ENCODE data around the gene NAT16.
"Not testable (repeated sequence)": the region's sequence is repeated elsewhere in the genome, so short reads cannot be mapped to it uniquely, and the experiment has no call there.

The NAT16 gene

DNA sequence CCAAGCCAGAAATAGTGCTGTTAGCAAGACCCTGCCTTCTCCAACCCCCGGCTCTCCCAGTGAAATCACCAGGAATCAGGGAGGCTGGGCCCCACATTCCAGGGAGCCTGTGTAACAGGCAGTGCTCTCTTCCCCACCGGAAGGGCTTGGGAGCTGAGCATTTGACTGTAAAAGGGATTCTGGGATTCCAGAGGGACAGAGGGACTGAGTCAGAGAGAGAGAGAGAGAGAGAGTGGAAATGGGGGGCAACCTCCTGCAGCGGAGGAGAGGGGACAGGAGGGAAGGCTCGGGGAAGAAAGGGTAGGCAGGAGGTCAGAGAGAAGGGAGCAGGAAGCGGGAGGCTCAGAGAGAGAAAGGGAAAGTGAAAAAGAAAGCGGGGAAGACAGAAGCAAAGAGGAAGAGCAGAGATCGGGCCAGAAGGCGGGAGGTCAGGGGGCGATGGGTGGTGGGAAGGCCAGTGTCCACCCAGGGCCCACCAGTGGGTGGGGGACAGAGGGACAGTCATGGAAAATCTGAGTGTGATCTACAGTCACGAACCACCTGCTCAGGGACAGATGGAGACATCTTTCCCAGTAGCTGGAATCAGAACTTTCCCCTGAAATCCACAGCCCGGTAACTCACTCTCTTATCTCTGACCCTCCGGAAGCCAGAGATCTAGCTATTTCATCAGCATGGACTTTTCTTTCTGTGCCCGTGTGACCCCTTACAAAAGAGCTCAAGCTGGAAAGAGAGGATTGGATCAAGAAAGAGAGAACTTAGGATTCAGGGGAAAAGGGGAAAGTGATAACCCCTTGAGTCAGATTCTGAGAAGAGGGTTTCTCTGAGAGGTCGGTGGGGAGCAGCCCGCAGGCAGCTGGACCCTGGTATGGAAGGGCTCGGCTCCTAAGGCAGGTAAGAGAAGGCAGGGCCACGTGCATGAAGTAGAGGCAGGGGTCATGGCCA, 57.8 kb downstream of the NAT16 start:
- H3K27ac ChIP-seq: no peak overlapping the region
- TF ChIP-seq ZFX (IDR thresholded peaks at IDR 0.05; ENCODE audit: borderline replicate concordance): no peak
- TF ChIP-seq, protein P1, sequence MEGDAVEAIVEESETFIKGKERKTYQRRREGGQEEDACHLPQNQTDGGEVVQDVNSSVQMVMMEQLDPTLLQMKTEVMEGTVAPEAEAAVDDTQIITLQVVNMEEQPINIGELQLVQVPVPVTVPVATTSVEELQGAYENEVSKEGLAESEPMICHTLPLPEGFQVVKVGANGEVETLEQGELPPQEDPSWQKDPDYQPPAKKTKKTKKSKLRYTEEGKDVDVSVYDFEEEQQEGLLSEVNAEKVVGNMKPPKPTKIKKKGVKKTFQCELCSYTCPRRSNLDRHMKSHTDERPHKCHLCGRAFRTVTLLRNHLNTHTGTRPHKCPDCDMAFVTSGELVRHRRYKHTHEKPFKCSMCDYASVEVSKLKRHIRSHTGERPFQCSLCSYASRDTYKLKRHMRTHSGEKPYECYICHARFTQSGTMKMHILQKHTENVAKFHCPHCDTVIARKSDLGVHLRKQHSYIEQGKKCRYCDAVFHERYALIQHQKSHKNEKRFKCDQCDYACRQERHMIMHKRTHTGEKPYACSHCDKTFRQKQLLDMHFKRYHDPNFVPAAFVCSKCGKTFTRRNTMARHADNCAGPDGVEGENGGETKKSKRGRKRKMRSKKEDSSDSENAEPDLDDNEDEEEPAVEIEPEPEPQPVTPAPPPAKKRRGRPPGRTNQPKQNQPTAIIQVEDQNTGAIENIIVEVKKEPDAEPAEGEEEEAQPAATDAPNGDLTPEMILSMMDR (IDR thresholded peaks at IDR 0.05): no peak

DNA sequence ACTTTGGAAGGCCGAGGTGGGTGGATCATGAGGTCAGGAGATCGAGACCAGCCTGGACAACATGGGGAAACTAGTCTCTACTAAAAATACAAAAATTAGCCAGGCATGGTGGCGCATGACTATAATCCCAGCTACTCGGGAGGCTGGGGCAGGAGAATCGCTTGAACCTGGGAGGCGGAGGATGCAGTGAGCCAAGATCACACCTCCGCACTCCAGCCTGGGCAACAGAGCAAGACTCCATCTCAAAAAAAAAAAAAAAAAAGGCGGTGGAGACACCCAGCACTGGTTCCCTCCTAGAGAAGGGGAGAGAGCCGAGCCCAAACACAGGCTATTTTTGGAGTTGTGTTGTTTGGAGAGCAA, 58.5 kb downstream of the NAT16 start:
- H3K27ac ChIP-seq: not testable (repeated sequence)

All from 22Rv1 (cell line).